A673 (cell line): ENCODE results near the gene DAB2IP. TPM values are rescaled to one million over a fixed set of nuclear protein-coding genes. Genes with fewer than 3 reads are reported as not detected.

Experiments used
- BruUV-seq: library from RNA; stranded (reverse); fragments of 400-500 nt; replicated peaks from 2 replicates; lab custom pipeline; 2021; lab: Mats Ljungman, UMichigan
- CTCF ChIA-PET: fragments of 300-600 bp; sonication (Branson Sonifier 250); formaldehyde crosslinking; loops from one replicate; lab custom pipeline; 2022; ENCODE audit warnings: antibody characterized with exemption; lab: Charles Lee
- POLR2A ChIA-PET: fragments of 300-600 bp; sonication (Branson Sonifier 250); formaldehyde crosslinking; loops from one replicate; lab custom pipeline; 2022; ENCODE audit warnings: antibody characterized with exemption; ENCODE audit not compliant: low non-redundant PET; lab: Charles Lee
- DNase-seq: peaks from one replicate; pipeline ENCODE4 v3.0.0-alpha.2; 2015; ENCODE audit warnings: low spot score
- H3K27ac ChIP-seq: fragments of 200-600 bp; sonication (generic); 2 replicates; pipeline ENCODE4 v1.5.1; 2016; ENCODE audit warnings: mixed run types, low read depth, mild to moderate bottlenecking, mixed read lengths, antibody characterized with exemption, low read length; ENCODE audit not compliant: poor library complexity, severe bottlenecking
- H3K27me3 ChIP-seq: fragments of 200-600 bp; sonication (generic); replicated peaks from 2 replicates; pipeline ENCODE4 v1.6.1; 2017; ENCODE audit warnings: mixed run types, low read depth, mild to moderate bottlenecking, mixed read lengths, antibody characterized with exemption, low read length; ENCODE audit not compliant: insufficient read depth, poor library complexity
- H3K36me3 ChIP-seq: fragments of 200-600 bp; sonication (generic); 2 replicates; pipeline ENCODE4 v1.6.1; 2016; ENCODE audit warnings: mixed run types, mild to moderate bottlenecking, mixed read lengths, antibody characterized with exemption, low read length; ENCODE audit not compliant: insufficient read depth, poor library complexity, severe bottlenecking
- H3K4me1 ChIP-seq: fragments of 200-600 bp; sonication (generic); 2 replicates; pipeline ENCODE4 v1.6.1; 2017; ENCODE audit warnings: mixed run types, mild to moderate bottlenecking, mixed read lengths, antibody characterized with exemption, low read length; ENCODE audit not compliant: insufficient read depth, poor library complexity, severe bottlenecking
- H3K4me3 ChIP-seq: fragments of 200-600 bp; sonication (generic); 2 replicates; pipeline ENCODE4 v1.5.1; 2016; ENCODE audit warnings: low read depth, mixed run types, mild to moderate bottlenecking, mixed read lengths, low read length; ENCODE audit not compliant: poor library complexity, severe bottlenecking
- H3K9me3 ChIP-seq: fragments of 200-600 bp; sonication (generic); 2 replicates; pipeline ENCODE4 v1.6.1; 2016; ENCODE audit warnings: mixed run types, low read depth, mild to moderate bottlenecking, mixed read lengths, antibody characterized with exemption, low read length; ENCODE audit not compliant: poor library complexity, severe bottlenecking
- CTCF ChIP-seq: fragments of 300-800, 200-600 bp; sonication (generic); conservative IDR thresholded peaks from 2 replicates; pipeline ENCODE4 v1.5.1; 2017; ENCODE audit warnings: low read depth, mild to moderate bottlenecking, antibody characterized with exemption, low read length, moderate library complexity, mixed read lengths
- EZH2 ChIP-seq: fragments of 200-600 bp; sonication (generic); IDR thresholded peaks from 2 replicates; pipeline ENCODE4 v1.6.1; 2017; ENCODE audit warnings: borderline replicate concordance, low read depth, mild to moderate bottlenecking, mixed read lengths, antibody characterized with exemption, low read length; ENCODE audit not compliant: poor library complexity, severe bottlenecking
- intact Hi-C: fragments of 100-400 bp; cut with micrococcal nuclease; formaldehyde crosslinking; loops from one replicate; pipeline ENCODE4 v1.10.0; 2022; ENCODE audit not compliant: unreplicated experiment
- total RNA-seq: library from RNA; stranded (reverse); gene quantifications from 2 replicates; pipeline ENCODE4 v1.2.3, GENCODE V29; 2021

The DAB2IP gene
- total RNA-seq, 1 experiment from 2014 or later: 34.5 TPM

- intact Hi-C loops: no loop called here
- Histone ChIP-seq H3K36me3 (no peaks in the 10 kb centered on the region), H3K4me1 (peaks cover 33% of the 10 kb centered on the region), H3K27me3 (no peaks in the 10 kb centered on the region), H3K4me3 (no peak overlapping the region), H3K27ac (no peak overlapping the region), H3K9me3 (no peaks in the 10 kb centered on the region)
- no TSS peak for BruUV-seq
- no peak for DNase-seq
- TF ChIP-seq EZH2 (no peak), CTCF (no peak)
- CTCF ChIA-PET: no interaction called here
- POLR2A ChIA-PET: no interaction called here
Observed at GRCh38 chr9:121648799-121649198, 2.6 kb upstream of the DAB2IP start.

- ChIA-PET POLR2A (no interaction called here), CTCF (interaction anchor here (0.9 kb wide), 1 partner anchor 95 kb away, joined by 5 read pairs; no protein-coding TSS in a partner anchor)
- intact Hi-C loops: no loop called here
- H3K27me3 ChIP-seq: no peaks in the 10 kb centered on the region
- DNase-seq: no peak
- H3K9me3 ChIP-seq: no peaks in the 10 kb centered on the region
- peaks cover 33% of the 10 kb centered on the region for H3K4me1 ChIP-seq
- no TSS peak for BruUV-seq
- peak overlapping the region; percentile 49 for H3K27ac ChIP-seq
- H3K36me3 ChIP-seq: no peaks in the 10 kb centered on the region
- no peak overlapping the region for H3K4me3 ChIP-seq
- no peak for TF ChIP-seq EZH2
- no peak for TF ChIP-seq CTCF
Observed at GRCh38 chr9:121649476-121650216, 1.8 kb upstream of the DAB2IP start.

- Histone ChIP-seq H3K27me3 (no peaks in the 10 kb centered on the region), H3K4me3 (peak overlapping the region; percentile 79), H3K27ac (peak overlapping the region; percentile 49), H3K4me1 (peaks cover 33% of the 10 kb centered on the region), H3K36me3 (no peaks in the 10 kb centered on the region), H3K9me3 (no peaks in the 10 kb centered on the region)
- ChIA-PET CTCF (interaction anchor here (0.9 kb wide), 1 partner anchor 96 kb away, joined by 5 read pairs; no protein-coding TSS in a partner anchor), POLR2A (no interaction called here)
- TF ChIP-seq EZH2 (no peak), CTCF (no peak)
- intact Hi-C loops: no loop called here
- BruUV-seq: no TSS peak
- DNase-seq: peak; percentile 93
Observed at GRCh38 chr9:121650217-121651007, 1.0 kb upstream of the DAB2IP start.
